DMS153 treated with DMSO at 0.1 percent for 48 hours (cell line): ENCODE results near the gene C1QTNF12.
"Not testable (repeated sequence)": the region's sequence is repeated elsewhere in the genome, so short reads cannot be mapped to it uniquely, and the experiment has no call there.

ENCODE experiments used
- DNase-seq: peaks from one replicate; lab custom pipeline; 2025; ENCODE audit not compliant: unreplicated experiment; lab: John Stamatoyannopoulos, UW

The C1QTNF12 gene

DNA sequence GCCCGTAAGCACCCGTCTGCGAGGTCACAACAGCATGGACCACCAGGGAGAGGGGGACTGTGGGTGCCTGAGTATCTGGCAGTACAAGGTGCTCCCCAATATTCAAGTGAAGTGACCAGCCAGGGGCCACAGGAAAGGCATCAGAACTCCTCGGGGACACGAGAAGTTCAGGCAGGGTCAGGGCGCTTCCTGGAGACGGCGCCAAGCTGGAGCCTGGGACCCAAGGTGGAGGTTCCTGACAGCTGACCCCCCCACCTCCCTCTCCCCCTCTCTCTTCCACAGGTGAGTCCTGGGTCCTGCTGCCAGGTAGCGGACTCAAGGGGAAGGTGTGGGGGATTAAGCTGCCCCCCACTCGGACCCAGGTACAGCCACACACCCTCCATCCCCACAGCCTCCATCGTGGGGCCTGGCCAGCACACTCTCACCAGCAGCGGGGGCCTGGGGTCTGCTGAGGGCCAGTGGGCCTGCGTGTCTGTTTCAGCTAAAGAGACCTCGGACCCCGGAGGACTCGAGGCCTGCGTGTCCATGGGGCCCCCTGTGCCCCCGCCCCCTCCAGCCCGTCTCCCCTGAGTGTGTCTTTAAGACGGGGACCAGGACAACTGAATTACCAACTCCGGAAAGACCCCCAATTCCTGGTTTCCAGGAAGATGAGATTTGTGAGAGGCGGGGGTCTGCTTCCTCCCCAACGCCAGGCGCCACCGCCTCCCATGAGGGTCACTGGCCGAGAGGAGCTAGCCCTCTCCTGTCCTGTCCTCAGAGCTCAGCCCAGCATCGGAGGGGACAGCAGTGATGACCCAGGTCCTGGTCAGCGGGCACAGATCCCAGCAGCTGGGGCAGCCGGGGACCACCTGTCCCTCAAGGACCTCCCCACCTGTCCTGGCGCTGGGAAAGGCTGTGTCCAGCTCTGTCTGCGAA is 46.3 kb downstream of the C1QTNF12 start:
- no peak for DNase-seq

DNA sequence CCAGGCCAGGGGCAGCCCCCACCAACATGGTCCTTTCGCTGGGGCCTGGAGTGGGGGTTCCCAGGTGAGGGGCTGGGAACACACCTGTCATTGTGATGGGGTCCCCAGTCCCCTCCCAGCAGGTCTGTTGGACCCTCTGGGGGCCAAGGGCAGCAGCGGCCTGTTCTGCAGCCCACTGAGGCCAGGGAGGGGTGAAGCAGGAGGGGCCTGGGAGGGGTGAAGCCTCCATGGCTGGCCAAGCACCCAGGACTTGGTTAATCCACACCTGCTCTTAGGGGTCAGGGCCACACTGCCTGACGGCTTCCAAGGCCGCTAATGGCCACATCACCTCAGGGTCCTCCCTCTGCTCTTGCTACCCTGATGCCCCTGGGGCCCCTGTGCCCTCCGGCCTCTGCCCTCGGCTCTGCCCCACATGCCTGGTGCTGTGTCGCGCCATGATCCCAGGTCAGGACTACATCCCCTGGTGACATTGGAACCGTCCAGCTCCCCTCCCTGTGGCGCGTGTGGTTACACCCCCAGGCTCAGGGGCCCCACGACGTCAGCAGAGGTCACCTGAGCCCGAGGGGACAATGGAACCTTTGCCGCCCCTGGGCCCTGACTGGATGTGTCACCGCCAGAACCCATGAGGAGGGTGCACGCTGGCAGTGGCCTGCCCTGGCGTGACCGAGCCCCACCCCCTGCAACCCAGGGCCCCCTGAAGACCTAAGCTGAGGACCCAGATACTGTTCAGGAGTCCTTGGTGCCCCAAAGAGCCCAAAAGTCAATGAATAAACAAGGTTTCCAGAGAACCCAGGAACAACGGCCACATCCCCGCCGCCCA is 47.2 kb downstream of the C1QTNF12 start:
- DNase-seq: no peak

DNA sequence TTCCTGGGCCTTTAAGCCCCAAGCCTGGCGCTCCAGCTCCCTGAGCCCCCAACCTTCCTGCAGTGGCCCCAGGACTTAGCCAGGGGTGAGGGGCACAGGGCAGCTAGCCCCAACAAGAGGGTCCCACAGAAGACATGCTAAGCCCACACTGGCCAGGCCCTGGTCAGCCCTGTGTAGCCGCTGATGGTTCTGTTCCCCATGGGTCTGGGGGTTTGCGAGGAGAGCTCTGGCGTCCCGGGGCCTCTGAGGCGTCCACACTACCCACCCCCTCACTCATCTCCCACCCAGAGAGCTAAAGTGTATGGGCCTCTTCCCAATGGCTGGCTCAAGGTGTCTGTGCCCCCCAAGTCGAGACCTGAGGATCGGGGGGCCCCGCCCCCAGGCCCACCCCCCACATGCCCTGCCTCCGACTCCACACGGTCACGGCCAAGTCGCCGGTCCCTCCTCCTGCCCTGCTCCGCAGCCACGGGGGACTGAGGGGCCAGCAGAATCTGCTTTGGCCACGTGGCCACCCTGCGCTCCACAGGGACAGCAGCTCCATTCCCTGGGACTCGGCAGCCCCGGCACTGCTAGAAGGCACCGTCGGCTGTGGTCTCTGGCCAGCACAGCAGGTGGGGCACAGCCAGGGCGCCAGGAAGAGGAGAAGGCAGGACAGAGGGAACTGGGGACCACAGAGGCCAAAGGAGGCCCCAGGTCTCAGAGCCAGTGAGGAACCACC is 47.9 kb downstream of the C1QTNF12 start:
- DNase-seq: no peak

DNA sequence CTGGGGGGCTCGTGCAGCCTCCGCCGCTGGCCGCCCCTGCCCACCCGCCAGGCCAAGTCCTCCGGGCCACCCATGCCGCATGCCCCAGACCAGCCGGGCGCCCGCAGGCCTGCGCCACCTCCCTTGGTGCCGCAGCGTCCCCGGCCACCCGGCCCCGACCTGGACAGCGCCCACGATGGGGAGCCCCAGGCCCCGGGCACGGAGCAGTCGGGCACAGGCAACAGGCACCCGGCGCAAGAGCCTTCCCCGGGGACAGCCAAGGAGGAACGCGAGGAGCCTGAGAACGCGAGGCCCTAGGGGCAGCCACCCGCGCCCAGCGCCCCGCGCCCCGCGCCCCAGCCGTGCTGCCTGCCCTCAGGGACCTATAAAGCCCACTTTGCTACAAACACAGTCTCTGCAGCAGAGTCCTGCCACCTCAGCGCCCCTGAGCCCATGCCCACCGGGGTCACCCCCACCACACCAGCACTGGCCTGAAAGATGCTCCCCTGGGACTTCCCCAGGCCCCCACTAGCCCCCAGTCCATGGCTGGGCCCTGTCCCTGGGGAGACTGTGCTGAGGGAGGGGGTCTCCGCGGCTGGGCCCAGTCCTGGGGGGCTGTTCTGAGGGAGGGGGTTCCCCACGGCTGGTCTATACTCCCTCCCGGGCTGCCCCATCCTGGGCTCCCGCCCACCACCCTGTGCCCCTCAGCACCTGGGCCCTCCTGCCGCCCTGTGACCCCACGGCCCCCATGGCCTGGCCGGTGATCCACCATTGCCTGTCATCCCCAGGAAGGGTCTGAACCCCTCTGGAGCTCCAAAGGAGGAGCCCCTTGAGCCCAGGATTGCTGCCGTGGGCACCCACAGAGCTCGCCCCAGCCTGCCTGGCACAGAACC is 48.7 kb downstream of the C1QTNF12 start:
- no peak for DNase-seq

DNA sequence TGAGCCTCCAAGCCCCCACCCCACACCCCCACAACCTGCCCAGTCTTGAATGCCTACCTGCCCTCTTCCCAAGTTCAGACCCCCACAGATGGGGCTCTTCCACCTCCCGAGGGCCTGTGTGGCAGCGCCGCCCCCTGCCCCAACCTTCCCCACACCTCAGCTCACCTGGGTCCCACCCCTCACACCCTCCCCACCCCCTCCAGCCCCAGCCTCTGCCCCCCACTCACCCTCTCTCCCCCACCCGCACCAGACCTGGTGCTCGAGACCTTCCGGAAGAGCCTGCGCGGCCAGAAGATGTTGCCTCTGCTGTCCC is 49.4 kb downstream of the C1QTNF12 start:
- DNase-seq: no peak

DNA sequence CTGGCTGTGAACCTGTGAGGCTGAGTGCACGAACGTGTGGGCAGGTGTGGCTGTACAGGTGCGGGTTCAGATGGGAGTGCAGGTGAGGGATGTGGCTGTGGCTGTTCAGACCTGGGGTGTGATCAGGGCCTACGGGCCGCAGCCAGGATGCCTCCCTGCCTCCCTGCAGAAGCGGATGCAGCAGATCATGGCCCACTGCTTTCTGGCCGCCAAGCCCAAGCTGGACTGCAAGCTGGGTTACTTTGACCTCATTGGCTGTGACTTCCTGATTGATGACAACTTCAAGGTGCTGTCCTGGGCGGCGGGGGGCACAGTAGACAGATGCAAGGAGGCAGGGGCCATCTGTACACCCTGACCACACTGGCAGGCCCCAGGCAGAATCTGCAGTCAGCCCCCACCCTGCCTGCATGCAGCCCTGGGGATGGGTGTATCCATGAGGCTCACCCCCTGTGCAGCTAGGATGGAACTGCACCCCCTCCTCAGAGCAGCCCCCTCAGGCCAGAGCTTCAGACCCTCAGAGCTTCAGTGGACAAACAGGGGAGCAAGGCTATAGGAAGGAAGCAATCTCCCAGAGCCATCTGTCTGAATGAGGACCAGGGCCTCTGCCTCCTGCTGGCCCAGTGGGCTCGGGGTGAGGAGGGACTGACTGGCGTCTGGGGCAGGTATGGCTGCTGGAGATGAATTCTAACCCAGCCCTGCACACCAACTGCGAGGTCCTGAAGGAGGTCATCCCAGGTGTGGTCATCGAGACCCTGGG is 49.9 kb downstream of the C1QTNF12 start:
- DNase-seq: no peak

DNA sequence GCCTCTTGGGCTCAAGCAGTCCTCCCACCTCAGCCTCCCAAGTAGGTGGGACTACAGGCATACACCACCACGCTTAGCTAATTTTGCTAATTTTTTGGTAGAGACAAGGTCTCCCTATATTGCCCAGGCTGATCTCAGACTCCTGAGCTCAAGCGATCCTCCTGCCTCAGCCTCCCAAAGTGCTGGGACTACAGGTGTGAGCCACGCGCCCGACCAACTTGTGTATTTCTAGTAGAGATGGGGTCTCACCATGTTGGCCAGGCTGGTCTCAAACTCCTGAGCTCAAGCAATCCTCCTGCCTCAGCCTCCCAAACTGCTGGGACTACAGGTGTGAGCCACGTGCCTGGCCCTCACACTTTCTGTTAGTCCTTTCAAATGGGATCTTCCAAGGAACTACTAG is 50.8 kb downstream of the C1QTNF12 start:
- DNase-seq: not testable (repeated sequence)

DNA sequence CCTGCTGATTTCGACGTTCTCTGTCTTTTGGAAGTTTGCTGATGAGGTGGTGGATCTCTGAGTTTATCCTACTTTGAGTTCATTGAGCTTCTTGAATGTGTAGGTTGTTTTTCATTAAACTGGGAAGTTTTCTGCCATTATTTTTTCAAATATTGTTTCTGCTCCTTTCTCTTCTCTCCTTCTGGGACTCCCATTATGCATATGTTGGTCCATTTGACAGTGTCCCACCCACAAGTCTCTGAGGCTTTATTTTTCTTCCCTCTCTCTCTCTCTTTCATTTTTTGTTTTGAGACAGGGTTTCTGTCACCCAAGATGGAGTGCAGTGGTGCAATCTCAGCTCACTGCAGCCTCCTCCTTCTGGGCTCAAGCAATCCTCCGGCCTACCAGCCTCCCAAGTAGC is 51.8 kb downstream of the C1QTNF12 start:
- no peak for DNase-seq
